Measurements from ENCODE around the gene CEP44. TPM values are rescaled to one million over a fixed set of nuclear protein-coding genes. Genes with fewer than 3 reads are reported as not detected.

The CEP44 gene
- total RNA-seq, 1 donor from 2014 or later: 11.5 TPM

- no peaks in the 10 kb centered on the region for H3K9me3 Mint-ChIP-seq (ENCODE audit: unreplicated experiment)
- peaks cover 4% of the 10 kb centered on the region for H3K4me1 ChIP-seq (ENCODE audit: insufficient read depth, low read length)
- TF ChIP-seq EZH2 (IDR thresholded peaks at IDR 0.05; ENCODE audit: insufficient read depth, low read length): no peak
- TF ChIP-seq CTCF (IDR thresholded peaks at IDR 0.05; ENCODE audit: insufficient read depth, low read depth, low read length): peak; percentile 57
Measured at GRCh38 chr4:174318829-174319764, 35.4 kb downstream of the CEP44 start.

GRCh38 chr4:174320494-174321199 is 36.9 kb downstream of the CEP44 start:
- Histone ChIP-seq H3K4me3 (ENCODE audit: insufficient read depth, low read depth, low read length) (no peak overlapping the region), H2AFZ (ENCODE audit: low read depth, low read length) (no peak overlapping the region), H3K4me1 (ENCODE audit: insufficient read depth, low read length) (peaks cover 4% of the 10 kb centered on the region), H3K4me2 (ENCODE audit: low read length) (no peak overlapping the region), H3K36me3 (ENCODE audit: insufficient read depth, low read length) (no peaks in the 10 kb centered on the region), H3K9me3 (ENCODE audit: insufficient read depth, low read depth, low read length) (no peaks in the 10 kb centered on the region), H3K27me3 (ENCODE audit: insufficient read depth, low read length) (no peaks in the 10 kb centered on the region), H3K27ac (ENCODE audit: low read depth, low read length) (no peak overlapping the region), H4K20me1 (ENCODE audit: insufficient read depth, low read length) (no peaks in the 10 kb centered on the region), H3K9ac (ENCODE audit: low read length) (no peak overlapping the region), H3K79me2 (ENCODE audit: insufficient read depth, low read length) (no peaks in the 10 kb centered on the region)
- H3K36me3 Mint-ChIP-seq (ENCODE audit: low read depth, unreplicated experiment): no peaks in the 10 kb centered on the region
- peaks cover 19% of the 10 kb centered on the region for H3K4me1 Mint-ChIP-seq (ENCODE audit: low read depth, unreplicated experiment)
- no peak overlapping the region for H3K4me3 Mint-ChIP-seq (ENCODE audit: unreplicated experiment)
- H3K27me3 Mint-ChIP-seq (ENCODE audit: low read depth, unreplicated experiment): no peaks in the 10 kb centered on the region
- H3K27ac Mint-ChIP-seq (ENCODE audit: unreplicated experiment): no peak overlapping the region
- TF ChIP-seq CTCF (IDR thresholded peaks at IDR 0.05; ENCODE audit: insufficient read depth, low read depth, low read length): no peak
- TF ChIP-seq EZH2 (IDR thresholded peaks at IDR 0.05; ENCODE audit: insufficient read depth, low read length): no peak
- no peak for DNase-seq (ENCODE audit: low read depth)
- peaks cover 2% of the 10 kb centered on the region for H3K9me3 Mint-ChIP-seq (ENCODE audit: unreplicated experiment)
- no peak for FAIRE-seq

More at GRCh38 chr4:174318829-174319764, 35.4 kb downstream of the CEP44 start:
- DNase-seq (ENCODE audit: low read depth): peak; percentile 22
- Histone ChIP-seq H3K36me3 (ENCODE audit: insufficient read depth, low read length) (no peaks in the 10 kb centered on the region), H3K27ac (ENCODE audit: low read depth, low read length) (no peak overlapping the region), H2AFZ (ENCODE audit: low read depth, low read length) (no peak overlapping the region), H3K9ac (ENCODE audit: low read length) (no peak overlapping the region), H3K9me3 (ENCODE audit: insufficient read depth, low read depth, low read length) (no peaks in the 10 kb centered on the region), H4K20me1 (ENCODE audit: insufficient read depth, low read length) (no peaks in the 10 kb centered on the region), H3K4me3 (ENCODE audit: insufficient read depth, low read depth, low read length) (no peak overlapping the region), H3K27me3 (ENCODE audit: insufficient read depth, low read length) (no peaks in the 10 kb centered on the region), H3K4me2 (ENCODE audit: low read length) (no peak overlapping the region), H3K79me2 (ENCODE audit: insufficient read depth, low read length) (no peaks in the 10 kb centered on the region)
- FAIRE-seq: no peak
- no peak overlapping the region for H3K27ac Mint-ChIP-seq (ENCODE audit: unreplicated experiment)
- H3K36me3 Mint-ChIP-seq (ENCODE audit: low read depth, unreplicated experiment): no peaks in the 10 kb centered on the region
- no peaks in the 10 kb centered on the region for H3K27me3 Mint-ChIP-seq (ENCODE audit: low read depth, unreplicated experiment)
- H3K4me3 Mint-ChIP-seq (ENCODE audit: unreplicated experiment): no peak overlapping the region
- H3K4me1 Mint-ChIP-seq (ENCODE audit: low read depth, unreplicated experiment): peaks cover 18% of the 10 kb centered on the region
